T-helper 9 cell (primary cell): Measurements from ENCODE around the gene KISS1.

Experiments
- DNase-seq: peaks from one replicate; pipeline ENCODE4 v3.0.0-alpha.2; 2020

Gene KISS1

DNA sequence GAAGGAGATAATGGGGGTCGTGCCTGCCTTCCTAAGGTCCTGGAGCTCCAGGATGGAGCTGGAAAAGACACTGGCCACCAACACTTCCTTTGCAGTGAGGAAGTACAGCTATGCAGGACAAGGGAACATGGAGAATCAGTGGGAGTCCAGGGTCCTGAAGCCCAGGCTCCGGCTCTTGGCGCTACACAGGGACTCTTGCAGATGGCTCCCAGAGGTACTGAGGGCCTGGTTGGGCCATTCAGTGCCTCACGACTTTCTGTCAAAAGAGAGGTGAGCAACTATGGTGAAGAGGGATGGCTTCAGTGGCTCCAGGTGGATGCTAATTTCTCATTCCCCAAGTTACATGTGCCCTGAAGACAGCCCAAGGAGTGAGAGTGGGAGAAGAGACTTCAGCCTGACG is 42.6 kb downstream of the KISS1 start:
- no peak for DNase-seq

DNA sequence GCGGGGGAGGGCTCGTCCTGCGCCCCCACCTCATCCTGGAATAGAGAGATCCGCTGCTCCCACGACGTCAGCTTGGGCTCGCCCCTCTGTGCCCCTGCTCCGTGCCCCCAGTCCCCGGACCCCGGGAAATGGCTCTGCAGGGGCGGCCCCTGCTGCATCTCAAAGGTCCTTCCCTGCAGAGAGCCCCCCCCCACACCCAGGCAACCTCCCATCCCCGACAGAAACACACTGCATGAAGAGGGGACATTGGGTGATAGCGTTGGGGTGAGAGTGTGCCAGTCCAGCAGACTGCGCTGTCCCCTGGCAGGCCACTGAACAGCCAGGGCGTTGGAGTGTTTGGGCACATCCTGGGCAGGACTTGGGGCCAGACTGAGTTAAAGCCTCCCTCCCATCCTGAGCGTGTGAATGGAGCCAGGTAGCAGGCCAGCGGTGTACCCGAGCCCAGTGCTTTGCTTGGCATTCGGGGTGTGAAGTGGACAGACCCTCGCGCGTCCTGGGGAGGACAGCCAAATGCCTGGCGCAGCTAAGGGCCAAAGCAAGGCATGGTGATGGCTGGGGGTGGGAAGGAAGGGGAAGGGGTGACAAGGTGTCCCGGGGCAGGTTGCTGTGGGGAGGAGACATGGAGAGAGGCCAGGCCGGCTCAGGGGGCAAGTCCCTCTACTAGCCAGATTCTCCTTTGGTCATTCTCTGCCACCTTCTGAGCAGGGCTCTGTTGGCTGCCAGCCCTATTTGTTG is 43.8 kb downstream of the KISS1 start:
- DNase-seq = no peak

DNA sequence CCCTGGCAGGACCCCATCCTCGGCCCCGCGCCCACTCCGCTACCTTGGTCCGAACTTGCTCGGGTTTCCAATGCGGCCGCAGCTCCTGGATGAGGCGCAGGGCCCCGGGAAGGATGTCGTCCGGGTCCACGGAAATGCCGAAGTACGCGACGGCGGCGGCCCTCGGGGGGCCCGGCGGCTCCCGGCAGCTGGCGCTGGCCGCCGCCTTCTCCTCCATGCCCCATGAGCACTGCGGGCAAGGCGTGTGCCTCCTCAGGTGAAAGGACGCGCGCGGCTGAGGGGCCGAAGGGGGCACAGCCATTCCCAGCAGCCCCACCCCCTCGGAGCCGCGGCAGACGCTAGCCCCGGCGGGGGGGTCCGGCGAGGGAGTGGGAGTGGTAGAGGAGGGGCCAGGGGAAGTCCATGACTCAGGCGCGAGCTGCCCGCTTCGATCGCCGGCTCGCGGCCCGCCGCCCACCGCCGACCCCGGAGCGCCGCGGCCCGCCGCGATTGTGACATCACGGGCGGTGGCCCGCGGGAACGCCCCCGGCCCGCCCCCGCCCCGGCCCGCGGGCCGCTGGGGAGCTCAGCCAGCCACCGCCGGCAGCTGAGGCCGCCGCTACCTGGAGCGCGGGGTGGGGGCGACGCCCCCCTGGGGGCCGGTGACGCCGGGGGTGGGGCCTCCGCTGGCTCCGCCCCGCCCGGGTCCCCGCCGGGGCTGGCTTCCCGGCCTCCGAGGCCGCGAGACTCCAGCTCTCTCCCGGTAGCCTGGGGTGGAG is 44.6 kb downstream of the KISS1 start, which contains the start of gene ETNK2:
TSS of gene ETNK2 (minus strand) at position 493 of the 758 bp plus-strand sequence. CDS start at position 301, 192 bp downstream.
- peak; percentile 58 for DNase-seq

DNA sequence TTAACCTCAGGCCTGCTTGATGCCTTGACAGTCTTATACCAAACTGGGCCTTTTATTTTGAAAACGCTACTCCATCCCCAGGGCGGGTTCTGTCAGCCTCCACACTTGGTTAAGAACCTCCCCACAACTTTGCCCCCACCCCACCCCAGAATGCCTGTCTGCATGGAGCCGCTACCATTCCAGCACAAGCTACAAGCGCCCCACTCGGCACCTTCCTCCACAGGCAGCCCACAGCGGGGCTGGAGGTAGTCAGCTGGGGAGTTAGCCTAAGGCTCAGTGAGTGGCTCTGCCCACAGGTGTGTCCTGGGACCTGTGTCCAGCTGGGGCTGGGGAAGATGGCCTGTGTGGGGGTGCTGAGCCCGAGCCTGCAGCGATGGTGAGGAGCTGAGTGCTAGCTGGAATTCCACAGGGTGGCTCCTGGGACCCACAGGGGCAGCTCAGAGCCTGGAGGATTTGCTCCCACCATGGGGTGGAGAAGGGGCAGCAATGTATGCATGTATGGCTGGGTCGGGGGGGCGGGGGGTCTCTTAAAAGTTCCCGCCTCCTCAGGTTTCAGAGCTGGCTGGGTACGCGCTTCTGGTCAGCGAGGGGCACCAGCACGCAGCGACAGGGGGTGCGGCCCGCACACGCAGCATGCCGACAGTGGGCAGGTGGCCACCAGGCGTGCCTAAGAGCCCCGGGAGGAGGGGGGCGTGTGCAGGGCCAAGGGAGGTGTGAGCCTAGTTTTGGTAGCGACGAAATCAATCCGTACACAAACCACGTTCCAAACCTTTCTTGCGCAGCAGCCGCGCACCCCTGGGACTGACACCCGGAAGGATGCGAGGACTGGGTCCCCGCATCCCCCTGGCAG is 45.4 kb downstream of the KISS1 start:
- DNase-seq = no peak

DNA sequence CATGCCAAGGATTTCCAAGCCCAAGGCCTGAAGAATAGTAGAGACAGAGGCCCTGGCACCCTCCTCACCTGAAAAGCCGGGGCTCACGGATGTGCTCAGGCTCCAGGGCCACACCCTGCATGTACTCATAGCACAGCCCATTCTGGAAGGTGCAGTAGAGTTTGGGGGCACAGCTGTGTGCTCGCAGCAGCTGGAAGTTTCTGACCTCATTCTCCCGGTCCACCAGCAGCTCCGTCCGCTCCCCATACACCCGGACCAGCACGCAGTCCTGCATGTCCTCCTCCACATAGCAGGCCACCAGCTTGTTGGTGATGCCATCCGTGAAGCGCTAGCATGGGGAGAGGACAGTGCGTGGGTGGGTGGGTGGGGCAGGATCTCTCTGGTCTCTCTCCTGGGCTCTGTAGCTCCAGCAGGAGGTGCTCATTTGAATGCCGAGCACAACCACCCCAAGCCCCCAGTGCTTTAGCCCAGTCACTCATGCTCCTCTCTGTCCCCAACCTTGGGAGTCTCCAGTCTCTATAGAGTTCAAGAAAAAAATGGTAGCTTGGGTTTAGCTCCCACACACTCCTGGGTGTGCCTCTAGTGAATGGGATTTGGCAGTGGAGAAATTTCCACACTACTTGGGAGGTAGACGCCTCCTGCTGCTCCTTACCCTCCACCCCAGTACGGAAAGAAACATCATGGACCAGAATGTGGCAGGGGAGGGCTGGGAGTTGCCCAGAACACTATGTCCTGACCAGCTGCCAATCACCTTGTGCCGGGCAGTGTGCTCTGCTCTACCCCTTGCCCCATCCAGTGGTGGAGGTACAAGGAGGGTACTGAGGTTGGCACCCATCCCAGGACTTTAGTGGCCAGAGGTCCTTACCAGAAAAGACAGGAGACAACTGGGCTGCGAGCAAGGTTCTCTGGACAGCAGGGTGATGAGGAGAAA is 46.4 kb downstream of the KISS1 start:
- no peak for DNase-seq

DNA sequence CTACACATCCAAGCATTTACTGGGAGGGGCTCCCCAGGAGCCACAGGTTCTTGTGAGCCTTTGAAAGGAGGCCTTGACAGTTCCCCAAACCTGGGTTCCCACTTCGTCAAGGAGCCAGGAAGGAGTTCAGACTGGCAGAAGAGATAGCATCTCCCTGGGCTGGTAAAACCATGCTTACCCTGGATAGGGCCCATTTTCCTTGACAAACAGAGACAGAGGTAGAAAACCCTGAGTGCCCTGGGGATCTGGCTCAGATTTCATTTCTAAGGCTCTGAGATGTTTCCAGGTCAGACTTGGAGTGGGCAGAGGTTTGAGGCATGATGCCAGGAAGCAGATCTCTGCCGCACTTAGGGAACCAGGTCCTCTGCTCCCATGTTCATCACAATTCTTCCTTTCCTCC is 47.2 kb downstream of the KISS1 start:
- DNase-seq = no peak

DNA sequence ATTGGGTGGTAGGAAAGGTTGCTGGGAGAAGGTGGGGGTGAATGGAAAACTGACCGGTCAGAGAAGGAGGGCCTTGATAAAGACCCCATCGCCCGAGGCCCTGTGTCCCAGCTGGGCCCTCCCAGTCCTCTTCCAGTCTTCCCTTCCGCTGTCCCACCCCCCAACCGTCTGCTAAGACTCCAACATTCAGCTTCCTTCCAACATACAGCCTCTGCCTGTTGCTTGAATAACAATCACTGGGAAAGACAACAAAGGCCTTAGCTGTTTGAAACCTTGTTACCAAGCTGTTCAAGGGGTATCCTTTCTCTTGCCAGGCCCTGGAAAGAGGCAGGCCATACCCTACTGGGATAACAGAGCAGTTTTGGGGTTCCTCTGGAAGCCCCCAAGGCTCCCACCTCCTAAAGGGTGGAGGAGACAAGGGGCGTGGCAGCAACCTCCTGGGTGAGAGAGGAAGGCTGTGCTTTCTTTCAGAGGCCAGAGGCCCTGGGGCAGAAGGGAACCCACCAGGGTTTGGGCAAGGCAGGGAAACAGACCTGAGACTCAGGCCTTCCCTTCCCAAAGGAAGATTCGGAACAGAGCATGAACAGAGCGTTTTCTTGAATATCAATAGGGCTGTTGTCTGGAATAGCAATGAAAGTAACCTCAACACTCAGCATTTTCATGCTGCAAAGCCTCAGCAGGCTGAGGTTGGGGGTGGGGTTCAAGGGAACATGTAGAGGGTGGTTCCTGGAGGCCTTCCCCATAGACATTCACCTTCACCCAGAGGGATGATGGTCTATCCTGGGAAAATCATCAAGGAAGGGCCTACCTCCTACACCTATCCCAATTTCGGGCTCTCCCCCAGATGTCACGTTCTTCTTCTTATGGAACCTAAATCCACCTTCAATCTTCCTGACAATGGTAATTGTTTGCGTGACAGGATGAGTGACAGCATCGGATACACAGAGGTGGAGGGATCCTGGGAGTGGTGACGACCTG is 48.6 kb downstream of the KISS1 start:
- no peak for DNase-seq

DNA sequence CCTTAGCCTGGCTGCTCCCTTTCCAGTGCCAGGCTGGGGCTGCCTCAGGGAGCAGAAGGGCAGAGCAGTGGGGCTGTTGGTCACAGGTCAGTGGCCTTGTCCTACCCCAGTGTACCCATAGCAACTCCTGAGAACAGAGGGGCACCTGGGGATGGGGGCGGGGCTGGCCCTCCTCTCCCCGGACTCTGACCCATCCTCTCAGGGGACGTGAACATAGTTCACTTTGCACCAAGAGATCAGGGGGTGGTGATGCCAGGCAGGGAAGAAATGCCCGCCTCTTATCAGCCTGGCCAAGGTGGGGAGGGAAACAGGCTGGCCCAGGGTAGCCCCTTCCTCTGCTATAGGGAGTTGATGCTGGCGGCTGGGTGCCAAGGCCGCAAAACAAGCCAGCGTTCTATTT is 49.3 kb downstream of the KISS1 start:
- DNase-seq = no peak

DNA sequence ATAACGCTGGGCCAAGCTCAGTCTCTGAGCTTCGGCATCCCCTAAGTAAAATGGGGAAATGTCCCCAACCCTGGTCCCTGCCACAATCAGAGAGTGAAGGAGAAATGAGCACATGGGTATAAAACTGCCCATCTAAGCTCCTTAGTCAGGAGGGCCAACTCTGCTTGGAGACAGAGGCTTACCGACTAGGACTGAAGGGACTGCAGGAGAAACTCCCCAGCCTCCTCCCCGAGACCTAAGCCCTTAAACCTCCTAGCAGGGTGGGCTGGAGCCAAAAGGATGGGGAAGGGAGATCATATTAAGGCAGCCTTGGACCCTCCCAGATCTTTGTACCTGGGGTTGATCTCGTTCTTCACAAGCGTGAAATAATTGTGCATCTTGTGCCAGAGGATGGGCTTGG is 50.0 kb downstream of the KISS1 start:
- no peak for DNase-seq

DNA sequence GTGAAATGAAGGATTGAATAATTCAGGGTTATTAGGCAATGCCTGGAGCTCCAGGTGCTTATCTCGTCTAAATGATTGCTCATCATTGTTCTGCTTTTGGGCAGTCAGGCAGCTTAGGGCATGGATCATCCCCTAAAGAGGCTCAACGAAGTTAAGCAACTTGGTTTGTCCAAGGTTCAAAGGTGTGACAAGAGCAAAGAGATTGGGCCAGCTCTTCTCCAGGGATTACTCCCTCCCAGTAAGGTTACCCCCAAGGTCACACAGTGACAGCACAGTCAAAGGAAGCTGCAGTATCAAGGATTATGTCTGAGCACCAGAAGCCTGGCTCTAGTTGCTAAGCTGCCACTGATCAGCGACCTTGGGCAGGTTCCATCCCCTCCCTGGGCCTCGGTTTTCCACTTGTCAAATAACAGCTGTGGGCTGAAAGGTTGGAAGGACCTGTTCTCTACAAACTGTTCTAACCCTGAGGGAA is 51.2 kb downstream of the KISS1 start:
- DNase-seq = no peak

DNA sequence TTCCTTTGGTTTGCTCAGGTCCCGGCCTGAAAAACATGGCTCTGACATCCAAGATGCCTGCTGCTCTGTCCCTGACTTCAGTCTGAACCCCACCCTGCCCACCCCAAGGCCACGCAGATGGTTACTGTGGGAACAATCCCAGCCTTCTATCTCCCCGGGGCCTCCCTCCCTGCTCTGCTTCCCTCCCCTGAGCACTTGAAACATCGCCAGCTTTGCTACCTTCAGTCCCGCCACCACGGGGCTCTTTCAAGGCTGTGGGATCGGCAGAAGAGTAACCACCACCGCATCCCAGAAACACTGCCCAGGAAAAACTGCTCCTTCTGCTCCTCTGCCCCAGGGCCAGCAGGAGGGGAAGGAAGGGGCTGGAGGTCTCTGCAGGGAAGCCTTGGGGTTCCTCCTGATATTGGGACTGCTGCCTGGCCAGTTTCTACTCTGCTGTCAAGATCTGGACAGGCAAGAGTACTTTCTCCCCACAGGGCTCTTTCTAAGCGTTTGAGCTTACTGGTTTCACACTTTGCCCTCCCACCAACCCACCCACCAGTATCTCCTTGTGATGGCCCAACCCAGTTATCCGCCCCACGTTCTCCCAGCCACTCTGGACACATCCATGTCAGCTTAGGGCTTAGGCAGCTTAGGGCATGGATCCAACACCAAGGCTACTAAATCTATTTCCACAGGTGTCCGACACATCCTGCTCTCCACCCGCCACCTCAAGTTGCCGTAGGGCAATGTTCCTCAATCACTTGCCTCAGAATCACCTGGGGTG is 52.8 kb downstream of the KISS1 start:
- no peak for DNase-seq

DNA sequence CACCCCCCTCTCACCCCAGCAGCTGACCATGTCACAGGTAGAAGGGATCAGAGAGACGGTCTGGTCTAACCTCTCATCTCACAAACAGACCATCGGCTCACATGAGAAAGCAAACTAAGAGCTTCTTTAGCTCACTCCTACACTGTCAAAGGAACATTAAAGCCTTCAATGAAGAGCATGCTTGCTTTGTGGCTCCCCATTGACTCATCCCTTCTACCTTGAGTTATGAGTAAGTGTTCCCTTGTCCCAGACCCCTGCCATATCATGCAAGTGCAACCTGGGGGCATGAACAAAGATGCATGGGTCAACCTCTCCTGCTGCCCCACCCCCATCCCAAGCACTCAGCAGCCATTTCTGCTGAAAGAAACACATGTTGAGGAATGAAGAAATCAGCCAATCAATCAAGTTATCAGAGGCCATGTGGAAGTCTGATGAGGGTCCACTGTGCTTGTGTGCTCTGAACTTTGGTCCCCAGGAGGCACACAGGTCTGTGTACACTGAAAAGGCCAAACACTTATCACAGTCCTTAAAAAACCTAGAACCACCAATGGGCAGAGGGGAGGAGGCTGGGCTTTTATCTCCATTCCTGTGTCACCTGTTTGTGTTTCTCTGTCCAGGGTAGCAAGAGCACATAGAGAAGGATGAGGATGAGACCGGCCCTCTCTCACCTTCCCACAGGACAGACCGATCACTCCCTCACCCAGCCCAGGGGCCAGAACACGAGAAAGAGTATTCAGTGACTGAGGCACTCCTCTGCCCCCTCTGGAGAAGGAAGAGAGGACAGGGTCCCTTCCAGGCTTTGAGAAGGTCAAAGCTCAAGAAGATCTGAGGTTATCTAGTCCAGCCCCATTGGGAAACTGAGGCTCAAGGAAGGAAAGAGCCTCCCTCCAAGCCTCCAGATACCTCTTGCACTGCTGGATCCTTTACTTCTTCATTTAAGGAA is 54.0 kb downstream of the KISS1 start:
- DNase-seq = no peak

DNA sequence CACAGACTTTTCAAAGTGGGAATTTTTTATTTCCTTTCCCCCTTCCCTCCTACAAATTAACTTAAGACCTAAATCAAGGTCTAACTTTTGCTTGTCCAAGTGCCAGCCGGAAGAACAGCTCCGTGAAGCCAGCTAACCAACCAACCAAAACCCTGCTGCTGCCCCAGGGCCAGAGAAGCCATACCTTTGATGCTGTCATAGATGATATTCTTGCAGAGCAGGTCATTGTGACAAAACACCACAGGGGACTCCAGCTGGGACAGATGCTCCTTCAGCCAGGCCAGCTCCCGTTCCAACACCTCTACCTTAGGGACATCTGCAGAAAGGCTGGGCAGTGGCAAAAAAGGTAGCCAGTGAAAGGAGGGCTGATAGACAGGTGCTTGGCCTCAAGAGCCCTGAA is 55.2 kb downstream of the KISS1 start:
- no peak for DNase-seq
